C4-2B (cell line): ENCODE results near the gene OPCML.

ENCODE experiments used
- ZFX ChIP-seq: fragments of 450-650 bp; IDR thresholded peaks from 2 replicates; pipeline ENCODE4 v1.6.1; 2017
- TF ChIP-seq, protein P1 (sequence below): fragments of 450-650 bp; conservative IDR thresholded peaks from 2 replicates; pipeline ENCODE4 v1.5.1; 2017; ENCODE audit warnings: mild to moderate bottlenecking

DNA sequence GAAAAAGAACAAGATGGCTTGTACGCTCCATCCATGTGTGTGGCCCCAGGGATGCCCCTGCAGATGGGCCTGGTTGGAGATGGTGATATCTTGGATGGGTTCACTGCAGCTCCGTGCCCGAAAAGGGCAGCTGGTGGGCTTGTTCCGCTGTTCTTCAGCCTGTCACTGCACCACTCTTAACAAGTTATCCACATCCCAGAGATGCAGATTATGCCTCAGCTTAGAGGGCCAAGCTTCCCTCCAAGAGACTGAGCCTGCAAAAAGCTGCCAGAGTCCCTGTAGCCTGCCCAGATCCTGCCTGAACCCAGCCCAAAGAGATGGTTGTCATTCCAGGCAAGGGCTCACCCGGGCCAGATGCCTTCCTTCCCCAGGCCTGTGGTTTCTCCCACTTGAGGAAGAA lies 308.0 kb downstream of the OPCML start:
- TF ChIP-seq, protein P1, sequence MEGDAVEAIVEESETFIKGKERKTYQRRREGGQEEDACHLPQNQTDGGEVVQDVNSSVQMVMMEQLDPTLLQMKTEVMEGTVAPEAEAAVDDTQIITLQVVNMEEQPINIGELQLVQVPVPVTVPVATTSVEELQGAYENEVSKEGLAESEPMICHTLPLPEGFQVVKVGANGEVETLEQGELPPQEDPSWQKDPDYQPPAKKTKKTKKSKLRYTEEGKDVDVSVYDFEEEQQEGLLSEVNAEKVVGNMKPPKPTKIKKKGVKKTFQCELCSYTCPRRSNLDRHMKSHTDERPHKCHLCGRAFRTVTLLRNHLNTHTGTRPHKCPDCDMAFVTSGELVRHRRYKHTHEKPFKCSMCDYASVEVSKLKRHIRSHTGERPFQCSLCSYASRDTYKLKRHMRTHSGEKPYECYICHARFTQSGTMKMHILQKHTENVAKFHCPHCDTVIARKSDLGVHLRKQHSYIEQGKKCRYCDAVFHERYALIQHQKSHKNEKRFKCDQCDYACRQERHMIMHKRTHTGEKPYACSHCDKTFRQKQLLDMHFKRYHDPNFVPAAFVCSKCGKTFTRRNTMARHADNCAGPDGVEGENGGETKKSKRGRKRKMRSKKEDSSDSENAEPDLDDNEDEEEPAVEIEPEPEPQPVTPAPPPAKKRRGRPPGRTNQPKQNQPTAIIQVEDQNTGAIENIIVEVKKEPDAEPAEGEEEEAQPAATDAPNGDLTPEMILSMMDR, result no peak
- TF ChIP-seq ZFX, result no peak
